ENCODE data around the gene RPAP3.
A peak's percentile ranks its signal among the peaks of the same experiment; 100 is the strongest.

The RPAP3 gene

DNA sequence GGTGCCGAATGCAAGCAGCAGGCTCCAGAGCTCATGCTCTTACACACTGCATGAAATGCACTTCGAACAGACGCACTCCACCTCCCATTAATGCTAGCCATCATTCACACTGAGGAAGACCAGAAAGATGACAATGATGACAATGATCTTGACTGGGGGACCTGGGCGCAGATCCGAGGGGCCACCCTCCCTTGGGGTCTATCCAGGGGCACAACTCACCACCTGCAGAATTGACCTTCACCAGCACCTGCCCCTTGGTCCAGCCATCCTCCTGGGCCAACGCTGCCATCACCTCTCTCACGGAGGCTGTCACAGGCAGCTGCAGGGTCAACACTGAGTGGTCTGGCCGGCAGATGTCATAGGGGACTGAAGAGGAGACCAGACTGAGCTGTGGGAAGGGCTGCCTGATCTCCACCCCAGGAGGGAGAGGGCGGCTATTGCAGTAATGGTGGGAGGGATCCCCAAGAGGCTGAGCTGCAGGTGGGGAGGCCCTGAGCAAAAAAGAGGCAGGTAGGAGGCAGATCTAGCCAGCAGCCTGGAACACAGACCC lies 37.6 kb upstream of the RPAP3 start:
- DNase-seq: no peak

DNA sequence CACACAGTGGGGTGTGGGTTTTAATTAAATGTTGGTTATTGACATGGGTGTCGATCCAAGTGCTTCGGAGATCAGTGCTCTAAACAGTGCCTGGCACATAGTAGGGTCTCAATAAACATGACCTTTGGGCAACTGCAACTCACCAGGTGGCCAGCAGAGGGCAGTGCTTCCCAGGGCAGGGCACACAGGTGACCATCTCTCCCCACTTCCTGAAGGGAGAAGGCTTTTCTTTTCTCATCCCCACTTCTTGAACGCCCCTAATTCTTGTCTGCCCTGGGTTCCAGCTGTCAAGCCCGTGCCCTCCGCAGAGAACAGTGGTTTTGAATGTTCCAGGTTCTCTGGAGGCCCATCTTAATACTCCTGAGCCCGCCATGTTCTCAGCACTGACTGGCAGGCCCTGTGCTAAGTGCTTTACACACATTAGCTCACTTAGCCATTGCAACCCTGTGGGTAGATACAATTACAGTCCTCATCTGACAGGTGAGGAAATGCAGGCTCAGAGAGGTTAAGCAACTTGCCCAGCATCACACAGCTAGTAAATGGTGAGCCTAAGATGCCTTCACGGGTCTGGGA lies 36.5 kb upstream of the RPAP3 start:
- DNase-seq: no peak

DNA sequence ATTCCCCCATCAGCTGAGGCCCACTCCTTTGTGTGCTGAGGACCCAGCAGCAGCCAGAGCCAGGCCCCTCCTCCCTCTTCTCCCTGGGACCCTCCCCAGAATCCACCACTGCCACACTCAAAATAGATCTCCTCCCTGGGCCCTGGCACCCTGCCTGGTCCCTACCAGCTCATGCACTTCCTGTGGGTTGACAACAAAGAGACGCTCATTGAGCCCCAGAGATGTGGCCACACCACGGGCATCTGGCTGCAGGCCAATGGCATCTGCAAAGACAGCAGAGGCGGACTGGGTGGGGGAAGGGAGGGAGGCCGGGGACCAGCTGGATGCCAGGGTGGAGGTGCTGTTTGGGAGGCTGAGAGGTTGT lies 35.5 kb upstream of the RPAP3 start:
- peak; percentile 69 for DNase-seq

DNA sequence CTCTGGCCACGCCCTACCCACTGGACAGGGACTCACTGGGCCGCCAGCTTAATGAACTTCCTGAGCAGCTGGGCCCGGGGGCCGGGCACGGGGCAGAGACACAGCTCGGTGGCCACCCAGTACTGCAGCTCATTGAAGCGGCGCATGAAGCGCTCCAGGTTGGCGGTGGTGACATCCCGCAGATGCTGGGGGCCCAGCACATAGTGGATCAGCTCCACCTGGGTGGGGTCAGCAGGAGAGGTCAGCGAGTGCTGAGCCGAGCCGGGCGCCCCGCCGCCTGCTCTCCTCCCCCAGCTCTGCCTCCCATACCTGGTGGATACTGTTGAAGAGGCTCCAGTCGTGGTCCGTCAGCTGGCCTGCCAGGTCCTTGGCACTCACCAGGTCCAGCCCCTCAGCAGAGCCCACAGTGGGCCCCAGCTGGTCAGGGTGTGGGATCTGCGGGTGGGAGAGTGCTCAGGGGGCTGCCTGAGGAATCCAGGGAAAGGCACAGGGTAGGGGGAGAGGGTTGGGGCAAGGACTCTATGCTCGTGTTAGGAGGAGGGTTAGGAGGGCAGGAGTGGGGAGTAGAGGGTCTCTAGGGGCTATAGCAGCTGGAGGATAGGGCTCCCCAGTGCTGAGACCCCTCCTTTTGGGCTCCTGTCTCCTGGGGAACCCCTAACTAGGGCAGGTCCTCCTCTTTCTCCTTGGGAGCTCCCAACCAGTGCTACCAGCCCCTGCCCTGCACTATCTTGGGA lies 34.9 kb upstream of the RPAP3 start:
- no peak for DNase-seq

DNA sequence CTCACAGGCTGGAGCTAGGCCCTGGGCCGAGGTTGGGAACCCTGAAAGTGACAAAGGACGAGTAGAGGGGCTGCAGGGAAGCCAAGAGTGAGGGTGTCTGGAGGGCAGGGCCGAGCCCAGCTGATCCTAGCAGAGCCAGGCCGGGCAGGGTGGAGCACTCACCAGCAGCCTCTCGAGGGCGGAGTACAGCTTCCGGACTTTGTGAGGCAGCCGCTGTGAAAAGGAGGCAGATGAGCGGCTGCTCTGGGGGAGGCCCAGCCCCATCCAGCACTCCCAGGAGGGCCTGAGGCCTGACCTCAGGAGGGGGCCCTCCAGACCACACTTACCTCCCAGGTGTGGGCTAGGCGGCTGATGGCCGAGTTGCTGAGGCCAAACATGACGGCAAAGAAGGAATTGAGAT lies 34.1 kb upstream of the RPAP3 start:
- DNase-seq: no peak

DNA sequence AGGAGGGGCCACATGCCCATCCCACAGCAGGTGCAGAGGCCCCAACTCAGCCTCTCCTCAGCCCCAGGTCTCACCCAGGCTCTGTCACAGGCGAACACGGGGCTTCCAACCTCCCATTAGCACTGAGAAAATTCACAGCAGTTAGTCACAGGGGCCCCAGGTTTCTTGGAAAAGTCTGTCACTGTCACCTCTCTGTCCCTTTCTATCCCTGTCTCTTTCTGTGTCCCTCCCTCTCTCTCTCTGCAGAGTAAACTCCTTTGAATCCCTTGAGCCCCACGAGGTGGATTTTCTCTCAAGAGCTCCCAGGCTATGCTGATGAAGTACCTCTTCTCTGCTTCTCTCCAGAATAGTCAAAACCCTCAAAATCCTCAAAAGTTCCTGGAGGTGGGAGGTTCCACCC lies 33.5 kb upstream of the RPAP3 start:
- DNase-seq: no peak

DNA sequence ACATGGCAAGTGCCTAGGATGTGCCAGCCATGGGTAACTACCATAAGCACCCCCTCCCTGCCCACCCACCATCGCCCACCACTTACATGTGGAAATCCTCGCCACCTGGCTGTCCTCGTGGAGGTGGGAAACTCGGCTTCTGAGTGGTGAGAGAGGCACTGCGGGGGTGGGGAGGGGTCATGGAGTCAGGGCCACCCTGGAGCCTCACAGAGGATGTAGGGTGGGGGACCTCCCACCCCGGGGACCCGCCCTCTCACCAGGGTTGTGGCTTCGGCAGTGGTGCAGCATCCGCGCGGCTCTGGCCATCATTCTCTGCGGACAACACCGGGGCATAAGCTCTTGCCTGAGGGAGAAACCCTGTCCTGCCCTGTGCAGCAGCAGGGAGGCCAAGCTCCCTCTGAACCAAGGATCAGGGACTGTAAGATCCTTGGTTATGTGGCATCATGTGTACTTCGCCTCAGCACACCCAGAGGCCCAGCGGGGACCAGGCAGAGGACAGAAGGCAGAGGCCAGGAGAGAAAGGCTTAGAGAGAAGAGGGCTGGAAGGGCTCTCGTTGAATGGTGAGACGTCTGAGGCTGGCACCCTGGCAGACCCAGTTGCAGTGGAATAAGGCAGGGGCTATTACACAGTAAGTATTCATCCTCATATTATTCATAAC lies 32.2 kb upstream of the RPAP3 start:
- no peak for DNase-seq

DNA sequence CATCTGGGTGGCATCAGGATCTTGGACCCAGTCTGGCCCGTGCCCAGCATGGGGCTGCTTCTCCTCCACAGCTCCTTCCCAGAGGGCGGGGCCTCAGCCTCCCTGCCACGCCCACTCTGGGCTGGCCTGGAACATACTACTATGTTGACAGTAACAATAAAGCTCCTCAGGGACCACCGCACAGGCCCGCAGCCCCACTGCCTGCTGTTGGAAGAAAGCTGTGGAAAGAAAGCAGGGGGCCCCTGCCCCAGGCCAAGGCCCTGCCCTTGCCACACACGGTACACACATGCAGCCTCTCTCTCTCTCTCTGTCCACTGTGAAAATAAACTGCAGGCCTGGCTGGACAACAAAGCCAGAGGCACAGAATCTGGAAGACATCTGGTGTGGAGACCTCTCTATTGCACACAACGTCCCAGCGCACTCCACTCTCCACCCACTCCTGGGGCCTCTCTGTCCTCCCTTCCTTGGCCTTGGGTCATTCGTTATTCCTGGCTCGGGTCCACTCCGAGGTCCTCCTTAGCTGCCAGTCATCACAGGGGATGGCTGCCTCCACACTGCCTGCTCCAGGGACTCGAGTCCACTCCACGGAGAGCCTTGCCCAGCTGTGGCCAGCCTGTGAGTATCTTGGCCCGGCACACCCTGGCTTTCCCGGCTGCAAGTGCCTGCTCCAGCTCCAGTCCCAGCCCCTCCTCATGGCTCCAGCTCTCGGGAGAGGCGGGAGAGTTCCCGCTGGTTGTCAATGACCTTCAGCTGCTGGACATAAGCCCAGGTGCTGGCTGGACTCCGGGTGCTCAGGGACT lies 31.2 kb upstream of the RPAP3 start:
- peak; percentile 65 for DNase-seq

DNA sequence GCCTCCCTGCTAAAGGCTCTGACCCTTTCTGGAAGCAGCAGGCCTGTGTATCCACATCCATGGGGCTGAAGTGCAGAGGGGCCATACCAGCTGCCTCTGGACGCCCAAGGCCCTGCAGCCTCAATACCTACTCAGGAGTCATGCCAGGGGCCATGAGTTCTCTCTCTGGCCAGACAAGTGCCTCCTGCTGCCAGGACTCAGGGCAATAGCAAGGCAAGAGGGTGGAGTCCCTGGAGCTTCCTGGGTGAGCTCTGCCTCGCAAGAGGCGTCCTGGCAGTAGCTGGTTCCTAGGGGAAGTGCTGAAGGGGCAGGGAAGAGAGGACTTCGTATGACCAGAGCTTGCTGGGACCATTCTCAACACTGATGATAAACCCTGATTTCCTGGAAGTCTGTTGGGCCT lies 30.4 kb upstream of the RPAP3 start:
- DNase-seq: no peak

DNA sequence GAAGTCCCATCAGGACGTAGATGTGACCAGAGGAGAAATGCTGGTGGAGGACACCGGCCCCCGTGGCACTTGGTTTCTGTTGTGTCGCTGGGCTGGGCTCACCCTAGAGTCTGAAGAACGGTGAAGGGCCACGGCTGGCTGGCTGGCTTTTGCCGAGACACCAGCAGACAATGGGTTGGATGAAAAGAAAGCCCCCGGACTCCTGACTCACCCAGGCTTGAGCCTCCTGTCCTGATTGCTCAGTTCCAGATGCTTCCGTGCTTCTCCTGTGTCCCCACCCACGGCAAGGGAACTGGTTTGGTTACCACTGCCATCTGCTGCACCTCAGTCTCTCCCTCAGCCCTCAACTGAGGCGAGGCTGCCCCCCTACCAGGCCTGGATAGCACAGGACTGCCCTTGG lies 29.8 kb upstream of the RPAP3 start:
- DNase-seq: no peak

DNA sequence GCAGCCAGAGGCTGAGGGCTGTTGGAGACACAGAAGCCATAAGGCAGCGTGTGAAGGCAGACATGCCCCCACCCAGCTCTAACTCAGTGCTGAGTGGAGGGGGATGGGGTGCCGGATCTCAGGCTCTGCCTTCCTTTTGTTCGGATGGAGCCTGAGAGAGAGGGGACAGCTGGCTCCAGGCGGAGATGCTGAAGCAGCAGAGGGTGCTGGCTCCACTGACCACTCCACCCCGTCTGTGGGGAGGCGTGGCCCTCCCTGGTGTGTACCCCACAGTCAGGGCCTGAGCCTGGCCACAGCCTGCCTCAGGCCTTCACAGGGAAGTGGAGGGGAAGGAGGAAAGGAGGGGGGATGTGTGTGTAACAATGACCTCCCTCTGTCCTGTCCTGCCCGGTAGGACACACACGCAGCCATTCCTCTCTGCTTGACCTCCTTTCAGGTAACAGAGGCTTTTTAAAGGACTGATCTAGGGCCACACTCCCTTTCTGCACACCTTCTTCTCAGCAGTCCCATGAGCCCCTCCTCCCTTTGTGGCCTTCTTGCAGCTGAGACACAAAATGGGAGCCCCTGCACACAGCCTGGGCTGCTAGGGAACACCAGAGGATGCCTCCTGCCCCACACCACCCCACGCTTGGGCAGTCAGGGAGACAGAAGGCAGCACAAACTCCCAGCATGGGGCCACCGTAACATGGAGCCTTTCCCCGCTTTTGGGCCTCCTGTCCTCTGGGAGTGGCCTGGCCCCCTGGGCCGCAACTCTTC lies 29.1 kb upstream of the RPAP3 start:
- DNase-seq: no peak

DNA sequence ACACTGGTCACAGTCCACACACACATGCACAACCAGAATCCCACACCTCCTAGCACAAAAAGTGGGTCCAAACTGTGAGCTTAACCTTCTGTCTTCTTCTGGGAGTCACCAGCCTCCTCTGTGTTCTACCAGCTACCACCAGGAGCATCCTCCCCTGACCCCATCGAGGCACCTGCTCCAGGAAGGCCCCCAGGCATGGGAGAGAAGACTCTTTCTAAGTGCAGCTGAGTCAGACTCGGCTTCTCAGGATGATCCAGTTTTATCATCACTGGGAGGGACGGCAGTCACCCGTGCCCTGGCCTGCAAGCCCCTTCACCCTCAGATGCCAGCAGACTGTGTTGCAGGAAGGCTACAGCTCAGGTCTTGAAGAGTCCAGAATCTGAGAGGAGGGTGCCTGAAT lies 27.3 kb upstream of the RPAP3 start:
- DNase-seq: no peak

DNA sequence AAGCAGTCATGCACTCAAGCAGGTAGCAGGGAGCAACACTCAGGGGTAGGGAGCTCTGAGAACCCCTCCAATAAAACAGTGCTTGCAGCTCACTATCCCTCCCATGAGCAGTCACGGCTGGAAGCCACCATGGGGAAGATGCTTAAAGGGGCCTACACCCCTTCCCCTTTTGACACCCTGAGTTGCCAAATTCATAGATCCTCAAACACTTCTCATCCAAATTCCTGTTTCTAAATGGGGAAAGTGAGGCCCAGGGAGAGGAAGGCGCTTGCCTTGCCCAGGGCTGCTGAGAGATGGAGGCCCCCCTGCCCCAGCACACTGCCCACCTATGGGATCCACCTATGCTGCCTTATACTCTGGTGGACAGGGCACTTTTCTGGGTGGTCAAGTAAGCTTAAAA lies 26.7 kb upstream of the RPAP3 start:
- no peak for DNase-seq

DNA sequence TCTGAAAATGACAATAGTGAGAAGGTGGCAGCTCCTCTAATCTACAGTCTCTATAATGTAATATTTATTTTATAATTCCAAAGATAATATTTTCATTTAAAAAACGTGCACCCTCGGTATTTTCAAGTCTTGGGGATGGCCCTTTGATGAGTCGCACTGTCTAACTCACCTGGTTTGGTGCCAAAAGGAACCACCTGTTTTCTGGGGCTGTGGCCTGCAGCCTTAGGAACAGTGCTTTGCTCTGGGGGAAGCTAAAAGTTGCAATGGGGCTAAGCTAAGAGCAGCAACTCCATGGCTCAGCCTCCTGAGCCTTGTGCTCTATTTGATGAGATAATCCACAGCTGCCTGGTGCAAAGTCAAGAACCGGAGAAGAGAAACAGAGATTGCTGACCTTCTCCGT lies 25.9 kb upstream of the RPAP3 start:
- no peak for DNase-seq

DNA sequence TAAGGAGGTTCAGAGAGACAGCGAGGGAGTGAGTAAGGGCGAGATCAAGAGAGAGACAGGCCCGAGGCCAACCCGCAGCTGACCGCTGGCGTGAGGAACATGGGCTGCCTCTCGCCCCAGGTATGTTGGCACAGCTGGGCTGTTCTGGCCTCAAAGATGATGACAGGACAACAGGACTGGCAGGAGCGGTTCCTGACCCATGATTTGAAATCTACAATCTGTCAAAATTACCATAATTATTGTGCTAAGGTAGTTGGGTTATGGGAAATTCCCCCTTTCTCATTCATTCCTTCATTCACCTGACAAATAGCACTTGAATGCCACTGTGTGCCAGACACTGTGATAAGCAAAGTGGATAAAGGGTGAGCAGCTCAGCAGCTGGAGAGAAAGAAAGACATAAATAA lies 24.5 kb upstream of the RPAP3 start:
- no peak for DNase-seq

DNA sequence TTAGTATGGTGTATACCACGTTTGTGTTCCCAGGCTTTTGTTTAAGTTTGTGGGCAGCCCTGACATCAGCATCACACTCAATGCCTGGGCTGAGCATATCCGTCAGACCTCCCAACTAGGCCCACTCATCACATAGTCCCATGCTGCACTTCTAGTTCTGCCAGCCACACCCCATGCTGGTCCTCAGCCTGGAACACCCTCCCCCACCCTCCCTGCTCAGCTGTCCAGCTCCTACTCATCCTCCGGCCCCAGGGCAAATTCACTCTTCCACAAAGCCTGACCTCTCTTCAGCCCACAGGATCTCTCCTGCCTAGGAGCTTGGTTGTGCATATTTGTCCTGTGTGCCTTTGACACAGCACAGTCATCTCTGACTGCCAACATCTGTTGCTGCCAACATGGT lies 23.4 kb upstream of the RPAP3 start:
- DNase-seq: peak; percentile 29

DNA sequence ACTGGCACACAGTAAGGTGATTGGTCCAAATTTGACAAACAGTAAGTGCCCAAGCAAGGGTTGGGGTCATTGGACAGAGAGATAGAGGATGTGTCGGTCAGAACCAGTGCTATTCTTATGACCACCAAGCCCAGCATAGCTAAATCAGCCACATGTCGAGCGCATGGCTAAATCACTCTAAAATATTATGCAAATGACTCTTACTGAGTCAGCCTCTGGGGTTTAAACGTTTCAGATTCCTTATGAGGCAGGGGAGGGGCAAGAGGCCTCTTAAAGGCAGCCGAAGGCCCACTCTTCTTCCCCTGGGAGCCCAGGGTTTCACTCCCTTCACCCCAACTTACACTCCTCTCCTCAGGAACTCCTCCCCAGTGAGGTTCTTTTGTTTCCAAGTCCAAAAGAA lies 20.1 kb upstream of the RPAP3 start:
- peak; percentile 88 for DNase-seq

DNA sequence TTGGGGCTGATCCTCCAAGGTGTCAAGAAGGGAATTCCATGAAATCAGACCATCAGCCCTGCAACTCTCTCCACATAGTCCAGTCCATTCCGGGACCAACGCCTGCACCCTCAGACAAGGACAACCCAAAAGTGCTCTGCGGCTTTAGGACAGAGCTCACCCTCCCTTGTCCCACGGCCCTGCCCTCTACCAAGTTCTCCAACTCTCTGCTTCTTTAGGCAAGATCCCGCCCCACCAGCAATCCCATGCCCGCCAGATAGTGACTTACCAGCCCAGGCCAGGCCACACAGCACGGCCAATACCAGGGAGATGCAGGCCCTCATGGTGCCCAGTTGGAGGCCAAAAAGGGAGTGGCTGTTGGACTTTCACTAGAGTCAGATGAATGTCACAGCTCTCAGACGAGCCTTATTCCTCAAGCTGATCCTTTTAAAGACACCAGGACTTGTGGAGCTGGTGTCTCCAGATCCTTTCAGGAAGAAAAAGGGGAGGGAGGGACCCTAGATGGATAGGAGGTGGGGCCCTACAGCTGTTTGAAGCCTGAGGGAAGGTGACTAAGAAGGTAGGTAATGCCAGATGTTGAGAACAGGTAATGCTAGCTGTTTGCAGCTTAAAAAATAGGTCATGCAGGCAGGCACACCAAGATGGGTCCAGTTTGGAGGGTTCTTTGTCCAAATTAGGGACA lies 19.4 kb upstream of the RPAP3 start, which contains the start of gene ENDOU:
ENDOU (minus strand) TSS at position 400 of the 682 bp plus-strand sequence; CDS start at position 323, 77 bp downstream.
- no peak for DNase-seq

DNA sequence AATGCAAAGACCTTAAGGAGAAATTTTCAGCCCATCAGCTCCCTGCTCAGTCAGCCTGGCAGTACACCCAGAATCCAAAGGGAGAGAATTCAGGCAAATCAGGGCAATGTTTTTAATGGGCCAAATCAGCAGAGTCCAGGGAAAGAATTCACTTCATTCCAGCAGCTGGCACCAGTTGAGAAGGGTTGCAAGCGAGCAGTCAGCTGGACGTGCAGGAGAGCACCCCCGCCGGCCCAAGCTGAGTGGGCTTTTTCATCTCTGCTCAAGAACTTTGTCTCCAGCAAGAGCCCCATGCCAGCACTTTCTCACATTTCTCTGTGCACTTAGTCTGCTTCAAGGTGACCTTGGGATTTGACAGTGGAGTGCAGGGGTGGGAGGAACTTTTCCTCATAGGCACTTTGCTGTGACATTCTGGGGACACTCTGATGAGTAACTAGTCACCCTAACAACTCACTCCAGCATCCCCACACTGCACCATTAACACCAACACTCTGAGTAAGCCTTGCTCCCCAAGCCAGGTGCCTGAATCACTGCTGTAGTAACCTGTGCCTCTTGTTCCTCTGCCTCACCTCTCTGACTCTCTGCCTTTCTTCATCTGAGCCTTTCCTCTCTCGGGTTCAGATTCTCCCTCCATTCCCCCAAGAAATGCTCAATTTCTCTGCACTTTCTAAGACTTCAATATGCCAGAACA lies 17.3 kb upstream of the RPAP3 start:
- DNase-seq: no peak

DNA sequence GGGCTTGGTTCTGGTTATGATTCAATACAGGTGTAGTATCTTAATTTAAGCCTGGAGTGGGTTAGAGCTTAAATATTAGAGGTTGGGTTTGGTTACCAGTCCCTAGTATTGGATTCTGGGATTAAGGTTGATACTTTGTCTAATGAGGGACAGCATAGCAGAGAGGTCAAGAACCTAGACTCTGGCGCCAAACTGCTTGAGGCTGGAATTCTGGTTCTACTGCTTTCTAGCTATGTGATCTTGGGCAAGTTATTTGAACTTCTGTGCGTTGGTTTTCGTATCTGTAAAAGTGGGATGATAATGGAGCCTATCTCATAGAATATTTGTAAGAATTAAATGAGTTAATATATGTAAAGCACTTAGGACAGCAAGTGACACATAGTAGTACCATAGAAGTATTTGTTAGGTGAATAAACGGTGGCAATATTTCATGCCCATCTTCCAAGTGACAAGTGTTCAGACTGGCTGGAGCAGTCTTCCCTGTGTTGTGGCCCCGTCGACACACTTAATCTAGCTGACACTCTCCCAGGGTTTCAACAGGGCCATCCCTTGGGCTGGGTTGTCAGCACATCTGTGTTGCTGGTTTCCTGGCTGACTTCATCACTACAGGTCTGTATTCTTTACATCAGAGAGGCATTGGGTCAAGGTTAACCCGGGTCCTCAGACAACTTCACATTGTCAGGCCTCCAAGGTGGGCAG lies 16.5 kb upstream of the RPAP3 start:
- no peak for DNase-seq
